Upper lobe of right lung (tissue), 1 donor: ENCODE results near the gene CLCN4. TPM values are rescaled to one million over a fixed set of nuclear protein-coding genes. Genes with fewer than 3 reads are reported as not detected.
A peak's percentile ranks its signal among the peaks of the same experiment; 100 is the strongest.

Experiments used
- ATAC-seq: fragments of 200-7000 bp; cut with Tn5 transposase; one replicate; pipeline ENCODE4 v1.9.1; 2020; ENCODE audit warnings: mild to moderate bottlenecking, moderate library complexity
- DNase-seq: peaks from one replicate; pipeline ENCODE4 v3.0.0-alpha.2; 2020
- H3K27ac ChIP-seq: fragments of 200-600 bp; one replicate; pipeline ENCODE4 v1.8.0; 2022
- H3K27me3 ChIP-seq: fragments of 200-600 bp; one replicate; pipeline ENCODE4 v1.8.0; 2022; ENCODE audit warnings: mild to moderate bottlenecking
- H3K36me3 ChIP-seq: fragments of 200-600 bp; one replicate; pipeline ENCODE4 v1.8.0; 2022
- H3K4me1 ChIP-seq: fragments of 200-600 bp; one replicate; pipeline ENCODE4 v1.8.0; 2022
- H3K4me3 ChIP-seq: fragments of 200-600 bp; one replicate; pipeline ENCODE4 v1.8.0; 2022; ENCODE audit warnings: mild to moderate bottlenecking
- H3K9me3 ChIP-seq: fragments of 200-600 bp; one replicate; pipeline ENCODE4 v1.8.0; 2022
- intact Hi-C: fragments of 100-400 bp; cut with DNase I; formaldehyde crosslinking; loops from one replicate; pipeline ENCODE4 v1.11.0; 2022
- total RNA-seq: library from RNA; stranded (reverse); fragmentation: NEBNext Ultra II Directional; extraction: Animal tissue kit (Norgen Biotek cat#: 25700); gene quantifications from one replicate; pipeline ENCODE4 v1.2.1, GENCODE V29; 2021
- TF ChIP-seq, protein P1 (sequence below): fragments of 200-600 bp; IDR thresholded peaks from one replicate; pipeline ENCODE4 v1.8.0; 2022; ENCODE audit warnings: antibody characterized with exemption
- donor health status: DM: no; HTN: yes; CAD: no; lungs with severe emphysema.

Gene CLCN4
- total RNA-seq, 1 donor from 2014 or later, result 9.8 TPM

DNA sequence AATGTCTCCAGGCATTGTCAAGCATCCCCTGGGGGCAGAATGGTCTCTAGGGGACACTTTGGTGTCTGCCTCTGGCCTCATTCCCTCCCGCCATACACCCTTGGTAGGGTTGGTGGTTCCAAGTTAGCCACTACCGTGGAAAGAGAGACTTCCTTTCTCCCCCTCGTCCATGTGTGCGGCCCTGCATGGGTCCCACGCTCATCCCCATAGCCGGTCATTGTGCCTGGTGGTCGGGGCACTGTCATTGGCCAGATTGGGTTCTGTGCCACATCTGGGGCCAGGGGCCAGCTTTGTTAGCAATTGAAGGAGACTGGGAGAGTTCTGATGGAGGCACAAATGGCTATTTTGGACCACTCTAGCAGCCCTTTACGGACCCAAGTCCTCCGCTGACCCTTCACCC is 17.3 kb downstream of the CLCN4 start:
- Histone ChIP-seq H3K27me3 (no peaks in the 10 kb centered on the region), H3K27ac (no peak overlapping the region), H3K4me3 (no peak overlapping the region), H3K9me3 (no peaks in the 10 kb centered on the region), H3K4me1 (no peaks in the 10 kb centered on the region), H3K36me3 (no peaks in the 10 kb centered on the region)
- no peak for ATAC-seq
- TF ChIP-seq, protein P1, sequence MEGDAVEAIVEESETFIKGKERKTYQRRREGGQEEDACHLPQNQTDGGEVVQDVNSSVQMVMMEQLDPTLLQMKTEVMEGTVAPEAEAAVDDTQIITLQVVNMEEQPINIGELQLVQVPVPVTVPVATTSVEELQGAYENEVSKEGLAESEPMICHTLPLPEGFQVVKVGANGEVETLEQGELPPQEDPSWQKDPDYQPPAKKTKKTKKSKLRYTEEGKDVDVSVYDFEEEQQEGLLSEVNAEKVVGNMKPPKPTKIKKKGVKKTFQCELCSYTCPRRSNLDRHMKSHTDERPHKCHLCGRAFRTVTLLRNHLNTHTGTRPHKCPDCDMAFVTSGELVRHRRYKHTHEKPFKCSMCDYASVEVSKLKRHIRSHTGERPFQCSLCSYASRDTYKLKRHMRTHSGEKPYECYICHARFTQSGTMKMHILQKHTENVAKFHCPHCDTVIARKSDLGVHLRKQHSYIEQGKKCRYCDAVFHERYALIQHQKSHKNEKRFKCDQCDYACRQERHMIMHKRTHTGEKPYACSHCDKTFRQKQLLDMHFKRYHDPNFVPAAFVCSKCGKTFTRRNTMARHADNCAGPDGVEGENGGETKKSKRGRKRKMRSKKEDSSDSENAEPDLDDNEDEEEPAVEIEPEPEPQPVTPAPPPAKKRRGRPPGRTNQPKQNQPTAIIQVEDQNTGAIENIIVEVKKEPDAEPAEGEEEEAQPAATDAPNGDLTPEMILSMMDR, result no peak
- no peak for DNase-seq
- intact Hi-C loops, result no loop called here

DNA sequence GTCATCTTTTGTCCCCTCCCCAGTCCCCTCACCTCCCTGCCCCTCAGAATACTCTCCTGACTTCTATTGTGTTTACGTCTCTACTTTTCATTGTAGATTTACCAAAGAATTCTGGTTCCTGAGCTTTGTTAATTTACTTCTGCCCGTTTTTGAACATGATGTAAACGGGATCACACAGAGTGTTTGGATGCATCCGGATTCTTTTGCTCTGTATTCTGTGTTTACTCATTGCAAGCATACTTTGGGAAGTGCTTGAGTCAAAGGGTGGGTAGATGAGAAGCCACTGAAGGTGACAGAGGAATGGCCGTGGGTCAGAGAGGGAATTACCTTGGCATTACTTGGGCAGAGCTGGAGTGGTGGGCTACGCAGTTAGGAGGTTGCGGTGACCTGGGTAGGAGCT is 18.0 kb downstream of the CLCN4 start:
- peak; percentile 52 for ATAC-seq
- H3K4me3 ChIP-seq, result no peak overlapping the region
- no peak overlapping the region for H3K27ac ChIP-seq
- no peaks in the 10 kb centered on the region for H3K27me3 ChIP-seq
- TF ChIP-seq, protein P1, result no peak
- no peaks in the 10 kb centered on the region for H3K4me1 ChIP-seq
- no peaks in the 10 kb centered on the region for H3K9me3 ChIP-seq
- H3K36me3 ChIP-seq, result no peaks in the 10 kb centered on the region
- intact Hi-C loops, result no loop called here
- DNase-seq, result no peak

DNA sequence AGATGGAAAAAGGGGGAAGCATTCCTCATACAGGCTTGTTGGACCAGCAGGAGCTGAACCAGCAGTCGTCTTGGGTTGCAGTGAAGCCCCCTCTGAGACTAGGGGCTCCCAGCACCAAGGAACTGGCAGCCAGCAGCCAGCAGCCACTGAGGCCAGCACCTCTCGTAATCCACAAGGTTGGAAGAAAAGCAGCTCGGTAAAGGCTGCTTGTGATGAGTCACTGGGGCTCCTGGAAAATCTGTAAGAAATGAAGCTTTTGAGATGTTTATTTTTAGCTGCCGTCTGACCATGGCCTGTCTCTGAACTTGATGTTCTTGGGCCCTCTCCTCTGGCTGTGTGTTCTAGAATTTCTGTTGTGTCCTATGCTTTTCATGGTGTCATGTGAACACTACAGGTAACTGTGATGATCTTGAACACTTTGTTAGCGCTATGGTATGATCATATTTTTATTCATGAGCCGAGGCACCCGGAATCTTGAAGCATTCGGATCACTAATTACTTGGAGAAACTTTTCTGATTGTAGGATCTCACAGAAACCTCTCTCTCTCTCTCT is 18.6 kb downstream of the CLCN4 start:
- DNase-seq, result no peak
- intact Hi-C loops, result no loop called here
- no peak overlapping the region for H3K27ac ChIP-seq
- no peaks in the 10 kb centered on the region for H3K27me3 ChIP-seq
- no peaks in the 10 kb centered on the region for H3K4me1 ChIP-seq
- no peak overlapping the region for H3K4me3 ChIP-seq
- H3K9me3 ChIP-seq, result no peaks in the 10 kb centered on the region
- H3K36me3 ChIP-seq, result no peaks in the 10 kb centered on the region
- TF ChIP-seq, protein P1, result no peak
- ATAC-seq, result no peak

DNA sequence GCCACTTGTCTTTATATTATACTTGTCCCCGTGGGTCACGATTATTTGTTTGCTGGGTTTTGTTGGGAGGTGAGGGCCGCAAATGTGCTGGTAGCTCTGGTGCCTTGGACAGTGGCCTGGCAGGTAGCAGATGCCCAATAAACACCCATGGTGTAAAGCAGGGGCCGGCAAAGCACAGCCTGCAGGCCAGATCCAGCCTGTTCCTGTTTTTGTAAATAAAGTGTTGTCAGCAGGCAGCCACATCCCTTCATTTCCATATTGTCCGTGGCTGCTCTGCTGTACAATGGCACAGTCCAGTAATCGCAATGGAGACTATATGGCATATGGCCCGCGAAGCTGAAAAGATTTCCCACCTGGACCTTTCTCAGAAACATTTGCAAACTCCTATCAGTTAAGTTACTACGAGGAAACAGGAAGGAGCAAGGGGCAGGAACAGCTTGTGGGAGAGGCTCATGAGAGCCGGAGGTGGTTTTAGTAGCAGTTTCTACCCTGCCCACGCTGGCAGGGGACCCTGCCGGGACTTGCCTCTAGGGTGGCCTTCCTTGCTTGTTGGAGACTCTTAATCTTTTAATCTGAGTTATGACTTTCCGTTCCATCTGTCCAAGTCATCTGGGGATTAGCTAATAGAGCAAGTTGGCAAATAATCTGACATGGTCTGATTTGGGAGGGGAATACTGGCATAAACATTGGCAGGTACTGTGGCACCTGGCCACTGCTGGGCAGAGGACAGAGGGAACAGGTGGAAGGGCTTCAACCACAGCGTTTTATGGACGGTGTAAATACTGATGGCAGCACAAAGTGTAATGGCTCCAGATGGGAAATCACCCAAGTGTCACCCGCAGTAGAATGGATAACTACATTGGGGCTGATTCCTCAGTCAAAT is 19.6 kb downstream of the CLCN4 start:
- TF ChIP-seq, protein P1, result no peak
- no peaks in the 10 kb centered on the region for H3K9me3 ChIP-seq
- no peak for DNase-seq
- H3K4me3 ChIP-seq, result no peak overlapping the region
- no peaks in the 10 kb centered on the region for H3K27me3 ChIP-seq
- H3K4me1 ChIP-seq, result no peaks in the 10 kb centered on the region
- peak; percentile 46 for ATAC-seq
- intact Hi-C loops, result no loop called here
- H3K36me3 ChIP-seq, result no peaks in the 10 kb centered on the region
- no peak overlapping the region for H3K27ac ChIP-seq

DNA sequence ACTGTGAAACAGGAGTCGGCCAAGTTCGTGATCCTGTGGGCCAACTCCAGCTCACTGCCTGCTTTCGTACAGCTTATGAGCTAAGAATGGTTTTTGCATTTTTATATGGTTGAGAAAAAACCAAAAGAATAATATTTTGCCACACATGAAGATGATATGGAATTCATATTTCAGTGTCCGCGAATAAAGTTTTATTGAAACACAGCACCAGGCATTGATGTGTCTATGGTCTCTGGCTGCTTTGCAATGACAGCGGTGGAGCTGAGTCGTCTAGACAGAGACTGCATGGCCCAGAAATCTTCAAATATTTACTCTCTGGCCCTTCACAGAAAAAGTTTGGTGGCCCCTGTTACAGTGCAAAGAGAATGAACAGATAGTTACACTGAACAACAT is 20.2 kb downstream of the CLCN4 start:
- ATAC-seq, result no peak
- Histone ChIP-seq H3K27ac (no peak overlapping the region), H3K36me3 (no peaks in the 10 kb centered on the region), H3K4me3 (no peak overlapping the region), H3K9me3 (no peaks in the 10 kb centered on the region), H3K4me1 (no peaks in the 10 kb centered on the region), H3K27me3 (no peaks in the 10 kb centered on the region)
- intact Hi-C loops, result no loop called here
- no peak for DNase-seq
- TF ChIP-seq, protein P1, result no peak
